Hepatic stellate cell (primary cell): ENCODE data around the gene ABCF1.

Experiments used
- DNase-seq: peaks from one replicate; pipeline ENCODE4 v3.0.0; 2011; ENCODE audit warnings: low spot score

Gene ABCF1

DNA sequence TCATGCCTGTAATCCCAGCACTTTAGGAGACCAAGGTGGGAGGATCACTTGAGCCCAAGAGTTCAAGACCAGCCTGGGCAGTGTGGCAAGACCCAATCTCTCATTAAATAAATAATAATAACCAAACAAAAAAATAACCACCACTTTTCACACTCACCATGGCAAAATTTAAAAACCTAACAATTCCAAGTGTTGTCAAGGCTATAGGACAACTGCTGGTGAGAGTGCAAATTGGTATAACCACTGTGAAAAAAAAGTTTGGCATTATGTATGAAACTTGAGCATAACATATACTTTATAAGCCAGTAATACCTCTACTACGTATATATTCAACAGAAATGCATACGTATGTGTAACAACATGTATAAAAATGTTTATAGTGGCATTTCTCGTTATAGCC, 10.3 kb upstream of the ABCF1 start:
- no peak for DNase-seq

DNA sequence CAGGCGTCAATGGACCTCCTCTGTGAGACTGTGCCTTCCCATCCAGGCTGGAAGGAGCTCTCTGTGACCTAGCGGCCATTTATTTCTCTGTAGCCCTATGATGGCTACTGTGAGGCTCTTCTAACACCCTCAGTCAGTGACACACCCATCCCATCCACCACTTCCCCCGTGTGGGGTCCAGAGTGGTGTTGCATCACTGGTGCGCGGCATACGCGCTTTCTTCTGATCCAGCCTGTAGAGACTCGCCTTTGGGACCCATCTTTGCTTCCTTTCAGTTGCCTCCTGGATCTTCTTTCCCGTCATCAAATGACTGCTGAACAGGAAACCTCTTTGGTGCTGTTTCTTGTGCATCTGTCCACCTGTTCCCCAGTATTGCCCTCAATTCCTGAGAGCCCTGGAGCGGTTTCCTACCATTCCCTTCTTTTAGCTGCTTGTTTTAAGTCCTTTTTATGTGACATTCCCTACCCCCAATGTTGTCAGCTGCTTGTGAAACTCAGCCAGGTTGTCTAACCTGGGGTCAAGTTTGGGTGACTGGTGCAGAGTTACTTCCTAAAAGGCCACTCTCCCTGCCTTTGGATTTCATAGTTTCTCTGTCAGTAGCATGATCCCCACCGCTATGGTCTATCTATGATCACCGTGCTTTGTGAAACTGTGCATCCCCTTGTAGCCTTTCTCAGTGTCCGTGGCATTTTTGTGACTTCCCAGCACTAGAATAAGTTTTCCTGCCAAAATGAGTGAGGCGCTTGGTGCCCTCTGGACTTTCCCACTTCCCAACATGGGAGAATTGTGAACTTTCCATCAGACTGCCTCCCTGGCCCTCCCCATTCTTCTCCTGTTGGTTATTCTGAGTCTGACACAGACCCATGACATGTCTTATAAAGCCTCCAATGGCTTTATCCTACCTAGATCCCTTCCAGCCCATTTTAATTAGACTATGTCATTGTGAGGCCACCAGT, 8.5 kb upstream of the ABCF1 start:
- no peak for DNase-seq

DNA sequence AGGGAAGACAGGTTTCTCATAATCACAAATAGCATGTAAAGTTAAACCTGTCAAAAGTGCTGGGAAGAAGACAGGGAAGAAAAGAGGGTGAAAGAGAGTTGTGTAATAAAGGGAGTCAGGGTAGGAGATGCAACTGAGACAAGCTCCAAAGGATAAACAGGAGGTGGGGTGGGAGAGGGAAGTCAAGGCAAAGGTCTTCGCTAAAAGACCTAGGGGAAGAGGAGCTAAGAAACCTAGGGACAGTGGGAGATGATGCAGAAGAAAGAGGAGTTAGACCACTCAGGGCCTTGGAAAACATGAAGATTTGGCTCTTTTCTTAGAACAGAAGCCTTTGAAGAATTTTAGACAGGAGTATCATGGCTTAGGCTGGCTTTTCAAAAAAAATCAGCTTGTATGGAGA, 7.1 kb upstream of the ABCF1 start:
- no peak for DNase-seq

DNA sequence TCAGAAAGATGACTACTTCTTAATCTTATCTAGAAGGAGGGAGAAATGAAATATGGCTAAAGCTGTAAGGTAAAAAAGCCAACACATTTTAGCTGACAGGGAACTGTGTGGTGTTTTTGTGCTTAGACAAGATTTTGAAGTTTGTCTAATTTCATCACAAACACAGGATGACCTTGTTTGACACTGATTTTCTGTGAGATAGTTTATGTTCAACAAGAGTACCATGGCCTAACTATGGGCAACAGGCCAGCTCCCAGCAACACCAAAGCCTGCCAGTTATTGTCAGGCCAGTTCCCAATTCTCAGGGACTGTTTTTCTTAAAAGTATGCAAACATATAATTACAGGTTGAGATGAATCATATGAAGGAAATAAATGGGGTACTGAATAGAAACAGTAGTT, 5.5 kb upstream of the ABCF1 start:
- no peak for DNase-seq

DNA sequence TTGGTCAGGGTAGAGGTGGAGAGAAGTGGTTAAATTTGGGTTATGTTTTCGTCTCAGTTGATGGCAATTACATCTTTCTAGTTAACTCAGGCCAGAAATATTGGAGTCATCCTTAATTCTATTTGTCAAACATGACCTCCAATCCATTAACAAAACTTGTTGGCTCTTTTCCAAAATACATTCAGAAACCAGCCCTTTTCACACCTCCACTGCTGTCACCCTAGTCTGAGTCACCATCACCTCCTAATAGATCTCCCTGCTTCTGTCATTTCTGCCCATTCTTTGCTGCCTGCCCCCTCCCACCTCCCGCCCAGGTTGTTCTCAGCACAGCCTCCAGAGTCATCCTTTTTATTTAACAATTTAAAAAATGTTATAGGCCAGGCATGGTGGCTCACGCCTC, 3.0 kb upstream of the ABCF1 start:
- no peak for DNase-seq

DNA sequence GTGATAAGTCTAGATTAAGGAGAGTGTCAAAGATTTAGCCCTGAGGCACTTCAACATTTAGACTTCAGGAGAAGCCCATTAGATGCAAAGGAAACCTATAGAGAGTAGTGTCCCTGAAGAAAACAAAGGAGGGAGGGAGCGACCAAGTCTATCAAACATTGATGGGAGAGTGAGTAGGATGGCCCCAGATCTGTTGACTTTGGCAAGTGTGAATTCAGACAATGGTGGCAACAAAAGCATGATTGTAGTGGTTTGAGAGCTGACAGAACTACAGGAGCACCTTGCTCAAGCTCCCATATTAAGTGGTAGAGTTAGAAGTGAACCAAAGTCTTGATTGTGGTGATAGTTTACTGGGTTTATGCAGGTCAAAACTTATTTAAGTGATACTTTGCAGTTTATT, 979 bp upstream of the ABCF1 start:
- DNase-seq: no peak

DNA sequence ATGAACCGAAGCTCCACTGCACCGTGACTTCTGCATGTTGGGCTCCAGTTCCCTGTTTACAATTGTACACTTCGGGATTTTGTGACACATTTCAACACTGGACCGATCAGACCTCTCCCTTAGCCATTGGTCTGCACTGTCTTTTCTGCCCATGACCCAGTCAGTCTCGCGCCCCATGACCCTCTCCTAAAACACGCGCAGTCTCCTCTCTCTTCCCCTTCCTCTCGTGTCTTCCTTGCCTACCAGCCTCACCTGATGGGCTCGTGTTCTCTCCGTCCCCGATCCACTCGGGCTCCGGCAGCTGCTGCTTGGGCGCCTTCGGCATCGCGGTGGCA, 535 bp upstream of the ABCF1 start:
- peak; percentile 43 for DNase-seq

DNA sequence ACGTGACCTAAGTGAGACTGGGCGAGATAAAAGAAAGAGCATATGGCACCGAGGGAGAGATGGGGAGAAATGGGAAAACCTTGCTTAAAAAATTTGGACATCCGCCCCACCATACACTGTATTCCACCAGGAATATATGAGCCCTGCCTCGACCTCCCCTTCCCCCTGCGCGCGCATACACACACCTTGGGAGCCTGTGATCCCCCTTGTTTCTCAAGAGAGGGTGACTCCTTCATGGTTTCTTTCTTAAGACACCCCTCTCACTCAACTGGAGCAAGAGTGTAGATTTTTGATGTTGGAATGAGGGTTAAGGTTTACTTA, 480 bp downstream of the ABCF1 start:
- no peak for DNase-seq

DNA sequence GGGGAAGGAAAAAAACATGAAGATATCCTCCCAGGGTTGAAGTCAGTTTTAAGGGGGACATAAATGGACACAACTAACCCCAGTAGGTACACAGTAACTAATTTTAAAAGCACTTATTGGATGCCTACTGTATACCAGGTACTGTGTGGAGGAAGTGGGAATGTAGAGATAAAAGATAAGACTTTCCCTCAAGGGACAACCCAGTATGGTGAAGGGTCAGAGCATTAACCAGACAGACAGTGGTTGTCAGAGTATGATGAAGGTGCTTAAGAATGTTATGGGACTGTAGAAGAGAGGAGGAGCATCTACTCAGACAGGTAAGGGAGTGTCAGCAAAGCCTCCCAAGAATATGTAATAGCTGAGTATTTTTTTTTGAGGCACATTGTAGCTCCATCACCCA, 906 bp downstream of the ABCF1 start:
- DNase-seq: no peak

DNA sequence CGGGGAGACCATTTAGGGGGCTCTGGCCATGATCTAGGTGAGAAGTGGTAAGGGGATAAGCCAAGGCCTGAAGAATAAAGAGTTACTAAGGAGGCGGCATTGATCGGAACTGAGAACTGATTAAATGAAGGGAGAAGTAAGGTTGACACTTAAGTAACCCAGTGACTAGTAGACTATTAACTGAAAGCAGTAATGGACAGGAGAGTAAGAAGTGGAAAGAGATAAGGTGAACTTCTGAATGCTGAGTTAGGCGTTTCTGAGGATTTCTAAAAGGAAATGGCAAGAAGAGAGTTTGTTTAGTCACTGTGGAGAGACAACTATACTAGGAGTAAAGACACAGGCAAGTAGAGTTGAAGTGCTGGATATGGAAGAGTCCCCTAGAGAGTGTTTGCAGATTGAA, 1.9 kb downstream of the ABCF1 start:
- no peak for DNase-seq

DNA sequence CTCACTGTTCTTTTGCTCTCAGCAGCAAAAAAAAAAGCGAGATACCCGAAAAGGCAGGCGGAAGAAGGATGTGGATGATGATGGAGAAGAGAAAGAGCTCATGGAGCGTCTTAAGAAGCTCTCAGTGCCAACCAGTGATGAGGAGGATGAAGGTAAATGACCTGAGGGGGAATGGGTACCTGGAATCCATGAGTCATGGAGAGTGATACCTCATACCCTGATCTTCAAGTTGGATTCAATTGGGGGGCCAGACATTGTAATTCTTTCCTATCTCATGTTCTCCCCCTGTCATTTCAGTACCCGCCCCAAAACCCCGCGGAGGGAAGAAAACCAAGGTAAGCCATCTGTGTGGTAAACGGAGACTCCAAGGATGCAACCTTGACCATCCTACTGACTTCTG, 6.8 kb downstream of the ABCF1 start:
- no peak for DNase-seq

DNA sequence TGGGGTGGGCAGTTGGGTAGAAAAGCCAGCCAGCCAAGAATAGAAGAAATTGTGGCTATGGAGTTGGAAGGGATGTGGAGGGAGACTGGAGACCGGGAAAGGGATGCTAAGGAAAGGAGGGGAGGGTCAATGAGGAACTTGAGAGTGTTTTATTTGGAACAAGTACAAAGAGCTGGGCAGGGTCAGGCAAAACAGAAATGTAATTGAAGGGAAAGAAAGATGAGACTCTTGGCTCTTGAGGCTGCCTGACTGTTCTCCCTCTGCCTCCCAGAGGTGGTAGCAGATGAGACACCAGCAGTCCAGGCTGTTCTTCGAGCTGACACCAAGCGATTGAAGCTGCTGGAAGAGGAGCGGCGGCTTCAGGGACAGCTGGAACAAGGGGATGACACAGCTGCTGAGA, 12.7 kb downstream of the ABCF1 start:
- DNase-seq: no peak

DNA sequence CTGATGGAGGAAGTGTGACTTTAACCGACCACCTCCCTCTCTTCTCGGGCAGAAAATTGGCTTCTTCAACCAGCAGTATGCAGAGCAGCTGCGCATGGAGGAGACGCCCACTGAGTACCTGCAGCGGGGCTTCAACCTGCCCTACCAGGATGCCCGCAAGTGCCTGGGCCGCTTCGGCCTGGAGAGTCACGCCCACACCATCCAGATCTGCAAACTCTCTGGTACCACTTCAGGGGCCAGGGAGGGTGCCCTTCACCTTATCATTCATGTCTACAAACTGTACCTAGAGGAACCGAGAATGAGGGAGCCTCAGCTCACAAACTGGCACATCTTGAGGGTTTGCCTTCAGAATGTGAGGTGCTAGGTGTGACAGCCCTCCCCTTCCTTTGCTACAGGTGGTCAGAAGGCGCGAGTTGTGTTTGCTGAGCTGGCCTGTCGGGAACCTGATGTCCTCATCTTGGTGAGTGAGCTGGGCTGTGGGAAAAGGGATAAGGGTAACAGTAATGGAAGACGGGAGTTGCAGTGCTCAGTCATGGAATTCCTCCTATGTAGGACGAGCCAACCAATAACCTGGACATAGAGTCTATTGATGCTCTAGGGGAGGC, 18.6 kb downstream of the ABCF1 start:
- no peak for DNase-seq

DNA sequence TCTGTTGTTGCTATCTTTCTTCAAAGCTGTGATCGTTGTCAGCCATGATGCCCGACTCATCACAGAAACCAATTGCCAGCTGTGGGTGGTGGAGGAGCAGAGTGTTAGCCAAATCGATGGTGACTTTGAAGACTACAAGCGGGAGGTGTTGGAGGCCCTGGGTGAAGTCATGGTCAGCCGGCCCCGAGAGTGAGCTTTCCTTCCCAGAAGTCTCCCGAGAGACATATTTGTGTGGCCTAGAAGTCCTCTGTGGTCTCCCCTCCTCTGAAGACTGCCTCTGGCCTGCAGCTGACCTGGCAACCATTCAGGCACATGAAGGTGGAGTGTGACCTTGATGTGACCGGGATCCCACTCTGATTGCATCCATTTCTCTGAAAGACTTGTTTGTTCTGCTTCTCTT, 19.3 kb downstream of the ABCF1 start:
- DNase-seq: no peak

DNA sequence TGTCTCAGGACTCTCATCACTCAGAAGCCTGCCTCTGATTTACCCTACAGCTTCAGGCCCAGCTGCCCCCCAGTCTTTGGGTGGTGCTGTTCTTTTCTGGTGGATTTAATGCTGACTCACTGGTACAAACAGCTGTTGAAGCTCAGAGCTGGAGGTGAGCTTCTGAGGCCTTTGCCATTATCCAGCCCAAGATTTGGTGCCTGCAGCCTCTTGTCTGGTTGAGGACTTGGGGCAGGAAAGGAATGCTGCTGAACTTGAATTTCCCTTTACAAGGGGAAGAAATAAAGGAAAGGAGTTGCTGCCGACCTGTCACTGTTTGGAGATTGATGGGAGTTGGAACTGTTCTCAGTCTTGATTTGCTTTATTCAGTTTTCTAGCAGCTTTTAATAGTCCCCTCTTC, 19.8 kb downstream of the ABCF1 start:
- peak; percentile 71 for DNase-seq

DNA sequence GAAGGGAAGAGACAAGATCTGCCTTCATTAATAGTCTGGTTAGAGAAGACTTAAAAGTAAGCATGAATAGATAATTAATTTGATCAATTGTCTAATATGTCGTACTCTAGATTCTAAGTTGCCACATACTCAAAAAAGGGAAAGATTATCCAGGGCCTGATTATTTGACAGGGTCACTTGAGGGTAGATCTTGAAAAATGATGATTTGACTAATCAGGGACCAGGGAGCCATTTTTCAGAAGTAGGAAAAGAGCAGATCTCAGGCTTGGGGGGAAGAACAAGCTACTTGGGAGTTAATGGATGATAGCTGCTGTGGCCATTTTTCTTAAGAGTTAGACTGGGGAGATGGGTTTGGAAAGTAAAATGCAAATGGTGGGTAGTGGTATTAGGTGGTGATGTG, 21.0 kb downstream of the ABCF1 start:
- no peak for DNase-seq

DNA sequence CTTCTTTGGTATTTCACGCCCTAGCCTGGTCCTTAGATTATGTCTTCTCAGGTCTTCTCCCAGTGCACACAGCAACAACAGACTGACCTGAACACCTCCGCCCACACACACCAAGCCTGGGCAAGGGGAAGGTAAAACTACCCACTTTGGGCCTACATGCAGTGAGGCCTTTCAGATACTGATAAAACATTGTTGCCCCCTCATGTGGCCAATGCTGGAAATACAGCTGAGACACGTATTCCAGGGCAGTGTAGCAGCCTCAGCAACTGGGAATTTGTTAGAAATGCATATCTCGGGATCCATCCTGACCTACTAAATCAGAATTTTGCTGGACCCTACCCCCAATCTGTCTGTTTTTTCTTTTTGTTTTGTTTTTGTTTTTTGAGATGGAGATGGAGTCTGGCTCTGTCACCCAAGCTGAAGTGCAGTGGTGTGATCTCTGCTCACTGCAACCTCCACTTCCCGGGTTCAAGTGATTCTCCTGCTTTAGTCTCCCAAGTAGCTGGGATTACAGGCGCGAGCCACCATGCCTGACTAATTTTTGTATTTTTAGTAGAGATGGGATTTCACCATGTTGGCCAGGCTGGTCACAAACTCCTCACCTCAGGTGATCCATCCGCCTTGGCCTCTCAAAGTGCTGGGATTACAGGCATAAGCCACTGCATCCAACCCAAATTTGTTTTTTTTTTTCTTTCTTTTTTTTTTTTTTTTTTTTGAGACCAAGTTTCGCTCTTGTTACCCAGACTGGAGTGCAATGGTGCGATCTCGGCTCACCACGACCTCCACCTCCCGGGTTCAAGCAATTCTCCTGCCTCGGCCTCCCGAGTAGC, 26.3 kb downstream of the ABCF1 start:
- DNase-seq: peak; percentile 80

DNA sequence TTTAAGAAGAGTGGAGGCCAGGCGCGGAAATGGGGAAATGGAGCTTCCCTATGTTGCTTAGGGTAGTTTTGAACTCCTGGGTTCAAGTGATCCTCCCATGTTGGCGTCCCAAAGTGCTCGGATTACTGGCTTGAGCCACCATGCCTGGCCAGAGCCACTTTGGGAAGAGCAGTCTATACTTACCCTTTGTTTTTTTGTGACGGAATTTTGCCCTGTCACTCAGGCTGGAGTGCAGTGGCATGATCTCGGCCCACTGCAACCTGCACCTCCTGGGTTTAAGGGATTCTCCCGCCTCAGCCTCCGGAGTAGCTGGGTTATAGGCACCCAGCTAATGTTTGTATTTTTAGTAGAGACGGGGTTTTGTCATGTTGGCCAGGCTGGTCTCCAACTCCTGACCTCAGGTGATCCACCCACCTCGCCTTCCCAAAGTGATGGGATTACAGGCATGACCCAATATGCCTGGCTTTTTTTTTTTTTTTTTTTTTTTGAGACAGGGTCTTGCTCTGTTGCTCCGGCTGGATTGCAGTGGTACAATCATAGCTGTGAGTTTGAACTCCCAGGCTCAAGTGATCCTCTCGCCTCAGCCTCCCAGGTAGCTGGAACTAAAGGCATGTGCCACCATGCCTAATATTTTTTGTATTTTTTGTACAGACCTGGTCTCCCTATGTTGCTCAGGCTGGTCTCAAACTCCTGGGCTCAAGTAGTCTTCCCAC, 27.8 kb downstream of the ABCF1 start:
- DNase-seq: no peak

DNA sequence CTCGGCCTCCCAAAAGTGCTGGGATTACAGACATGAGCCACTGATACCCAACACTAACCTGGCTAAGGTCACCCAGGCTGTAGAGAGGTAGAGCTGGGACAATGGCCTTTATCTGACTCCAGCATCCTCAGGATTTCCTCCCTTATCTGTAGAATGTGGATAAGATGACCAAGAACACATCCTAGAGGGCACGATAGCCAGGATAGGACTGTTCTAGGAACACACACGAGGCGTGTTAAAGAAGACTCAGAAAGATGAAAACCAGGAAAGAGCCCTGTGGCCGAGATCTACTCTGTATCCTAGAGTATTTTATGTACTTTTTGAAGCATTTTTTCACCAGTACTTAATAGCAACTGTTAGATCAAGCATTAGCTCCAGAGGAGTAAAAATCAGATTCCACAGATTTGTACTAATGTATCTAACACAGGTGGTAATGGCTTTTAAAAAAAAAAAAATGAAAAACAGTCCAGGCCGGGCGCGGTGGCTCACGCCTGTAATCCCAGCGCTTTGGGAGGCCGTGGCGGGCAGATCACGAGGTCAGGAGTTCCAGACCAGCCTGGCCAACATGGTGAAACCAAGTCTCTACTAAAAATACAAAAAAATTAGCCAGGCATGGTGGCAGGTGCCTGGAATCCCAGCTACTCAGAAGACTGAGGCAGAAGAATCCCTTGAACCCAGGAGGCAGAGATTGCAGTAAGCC, 28.5 kb downstream of the ABCF1 start:
- DNase-seq: no peak

DNA sequence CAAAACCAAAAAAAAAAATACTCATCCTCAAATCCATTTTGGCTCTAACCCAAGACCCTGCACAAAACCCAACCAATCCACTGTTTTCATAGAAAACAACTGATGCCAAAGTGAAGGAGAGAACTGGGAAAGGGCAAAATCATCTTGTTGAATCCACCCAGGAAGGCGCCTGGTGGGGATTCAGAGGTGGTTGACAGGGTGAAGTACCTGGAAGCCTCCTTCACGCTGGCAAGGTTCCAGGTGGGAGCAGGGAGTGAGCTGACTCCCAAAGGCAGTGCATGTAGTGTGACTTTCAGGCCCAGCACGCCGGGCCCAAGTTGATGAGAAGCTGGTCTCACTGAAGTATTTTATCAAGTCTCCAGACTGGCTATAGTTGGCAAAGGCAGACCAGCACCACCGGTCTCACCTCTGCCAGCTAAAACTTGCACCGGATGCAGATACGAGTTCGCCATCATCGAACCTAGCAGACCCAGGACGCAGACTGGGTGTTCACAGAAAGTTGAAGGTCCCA, 29.3 kb downstream of the ABCF1 start:
- no peak for DNase-seq

DNA sequence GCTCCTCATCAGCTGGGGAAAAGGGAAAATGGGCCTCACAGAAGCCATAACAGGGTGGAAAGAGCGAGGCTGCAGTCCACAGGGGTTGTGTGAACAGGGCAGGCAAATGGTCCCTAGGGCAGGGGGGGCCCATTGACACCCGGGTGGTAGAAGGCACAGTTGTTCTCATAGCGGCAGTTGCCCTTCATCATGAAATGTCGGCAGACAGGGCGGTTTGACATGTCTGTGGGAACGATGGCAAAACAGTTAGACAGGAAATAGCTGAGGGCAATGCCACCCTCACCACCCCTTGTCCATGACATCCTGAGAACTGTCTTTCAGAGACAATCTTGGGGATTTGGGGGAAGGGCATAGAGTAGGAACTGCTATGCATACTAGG, 30.2 kb downstream of the ABCF1 start:
- no peak for DNase-seq
